HepG2 (cell line): ENCODE measurements around the gene PPM1H. TPM values are rescaled to one million over a fixed set of nuclear protein-coding genes. Genes with fewer than 3 reads are reported as not detected.
A peak's percentile ranks its signal among the peaks of the same experiment; 100 is the strongest.

ENCODE experiments used
- AKNA ChIP-seq: sonication (generic); formaldehyde crosslinking; IDR thresholded peaks from 2 replicates; pipeline ENCODE4 v1.4.0; 2020; ENCODE audit warnings: missing genetic modification reagents, borderline replicate concordance
- CEBPZ ChIP-seq: IDR thresholded peaks from 2 replicates; pipeline ENCODE4 v1.6.1; 2012; ENCODE audit warnings: low read length, improper control_type of control experiment
- GABPA ChIP-seq, 2 experiments: IDR thresholded peaks; 2 replicates each; pipeline ENCODE4 v1.6.1; 2011 to 2016; ENCODE audit warnings: low read depth in 2 of 2, low read length in 1 of 2, missing biosample characterization in 1 of 2, missing genetic modification characterization in 1 of 2
- MAFK ChIP-seq, 2 experiments: IDR thresholded peaks in 1 of 2; conservative IDR thresholded peaks in 1 of 2; 2 replicates each; pipeline ENCODE4 v1.6.1; 2011; ENCODE audit warnings: improper control_type of control experiment in 2 of 2, low read length in 2 of 2
- MED13 ChIP-seq: sonication (generic); formaldehyde crosslinking; IDR thresholded peaks from 2 replicates; pipeline ENCODE4 v1.5.0; 2020; ENCODE audit warnings: missing genetic modification reagents
- TBP ChIP-seq: sonication (generic); formaldehyde crosslinking; IDR thresholded peaks from 2 replicates; pipeline ENCODE4 v1.5.0; 2020; ENCODE audit warnings: missing genetic modification reagents
- ZNF503 ChIP-seq: sonication (generic); formaldehyde crosslinking; IDR thresholded peaks from 2 replicates; pipeline ENCODE4 v1.4.0; 2020; ENCODE audit warnings: missing genetic modification reagents
- polyA plus RNA-seq, 8 experiments: library from polyadenylated mRNA; depleted of rRNA in 3 of 8; stranded (reverse) in 7 of 8; unstranded in 1 of 8; fragments of >200 nt; fragmentation: Illumina TruSeq in 4 of 8; extraction: Trizol in 4 of 8; gene quantifications; 2 replicates each; pipeline versions ENCODE4 v1.2.1 to v1.2.3, GENCODE V29; 2011 to 2016; ENCODE audit warnings: low read depth in 4 of 8, missing spikeins in 1 of 8, mixed read lengths in 1 of 8; ENCODE audit not compliant: insufficient read depth in 1 of 8
- total RNA-seq, 5 experiments: library from RNA; depleted of rRNA; stranded (reverse); fragments of >200 nt; fragmentation: Illumina TruSeq; extraction: Trizol; gene quantifications; 2 replicates each; pipeline ENCODE4 v1.2.3, GENCODE V29; 2016; ENCODE audit warnings: low read depth in 1 of 5
- TF ChIP-seq, protein P1 (sequence below): sonication (generic); formaldehyde crosslinking; IDR thresholded peaks from 2 replicates; pipeline ENCODE4 v1.4.0; 2020; ENCODE audit warnings: missing genetic modification reagents
- TF ChIP-seq, protein P2 (sequence below): IDR thresholded peaks from 2 replicates; pipeline ENCODE4 v1.6.1; 2016; ENCODE audit warnings: low read depth, borderline replicate concordance
- TF ChIP-seq, protein P3 (sequence below): conservative IDR thresholded peaks from 2 replicates; pipeline ENCODE4 v1.6.1; 2018; ENCODE audit warnings: missing genetic modification reagents
- TF ChIP-seq, protein P4 (sequence below), 2 experiments: fragments of 450-650 bp in 1 of 2; sonication (generic) in 1 of 2; formaldehyde crosslinking; IDR thresholded peaks; 2 replicates each; pipeline versions ENCODE4 v1.5.0 to v1.8.0; 2020 to 2022; ENCODE audit warnings: mild to moderate bottlenecking in 1 of 2, missing genetic modification reagents in 1 of 2

Gene PPM1H
- total and polyA plus RNA-seq, 2 of the 13 experiments (the other 11 are each of a cell fraction or from before 2014, with no cell fraction given), result 29.1 to 38.1 TPM

DNA sequence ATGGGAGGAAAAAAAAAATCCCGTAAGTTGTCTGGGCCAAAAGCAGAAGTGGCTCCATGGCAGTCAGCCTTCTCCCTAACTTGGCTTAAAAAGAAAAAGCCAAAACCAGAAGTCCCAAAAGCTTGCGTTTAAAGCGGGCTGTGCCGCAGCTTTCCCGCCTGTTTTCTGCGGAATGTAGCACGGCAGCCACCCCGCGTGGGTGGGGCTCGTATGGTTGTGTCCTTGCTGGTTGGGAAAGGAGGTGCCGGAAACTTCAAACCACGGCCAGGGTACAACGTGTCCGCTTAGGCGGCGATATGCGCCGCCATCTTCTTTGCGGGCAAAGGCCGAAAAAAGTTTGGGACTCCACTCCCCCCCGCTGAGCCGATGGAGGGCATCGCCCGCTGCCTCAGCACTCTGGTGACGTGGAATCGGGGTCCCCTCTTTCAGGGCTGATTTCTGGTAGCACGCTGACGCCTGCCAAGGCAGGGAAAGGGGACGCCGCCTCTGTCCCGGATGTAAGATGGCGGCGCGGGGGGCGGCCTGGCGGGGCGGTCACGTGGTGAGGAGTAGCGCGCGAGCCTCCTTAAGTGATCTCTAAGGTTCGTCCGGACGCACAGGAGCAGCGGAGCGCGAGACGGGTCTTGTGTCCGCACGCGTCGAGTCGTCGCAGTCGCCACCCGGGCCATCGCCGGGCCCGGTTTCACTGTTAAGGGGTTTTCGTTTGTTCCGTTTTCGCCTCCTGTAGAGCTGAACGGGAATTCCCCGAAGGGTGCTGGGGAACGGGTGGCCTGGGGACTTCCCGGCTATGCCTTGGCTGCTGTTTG, 332.5 kb downstream of the PPM1H start (continued):
- no peak; the same call in 1 of the 2 replicates for TF ChIP-seq ZNF503
- TF ChIP-seq, protein P1, sequence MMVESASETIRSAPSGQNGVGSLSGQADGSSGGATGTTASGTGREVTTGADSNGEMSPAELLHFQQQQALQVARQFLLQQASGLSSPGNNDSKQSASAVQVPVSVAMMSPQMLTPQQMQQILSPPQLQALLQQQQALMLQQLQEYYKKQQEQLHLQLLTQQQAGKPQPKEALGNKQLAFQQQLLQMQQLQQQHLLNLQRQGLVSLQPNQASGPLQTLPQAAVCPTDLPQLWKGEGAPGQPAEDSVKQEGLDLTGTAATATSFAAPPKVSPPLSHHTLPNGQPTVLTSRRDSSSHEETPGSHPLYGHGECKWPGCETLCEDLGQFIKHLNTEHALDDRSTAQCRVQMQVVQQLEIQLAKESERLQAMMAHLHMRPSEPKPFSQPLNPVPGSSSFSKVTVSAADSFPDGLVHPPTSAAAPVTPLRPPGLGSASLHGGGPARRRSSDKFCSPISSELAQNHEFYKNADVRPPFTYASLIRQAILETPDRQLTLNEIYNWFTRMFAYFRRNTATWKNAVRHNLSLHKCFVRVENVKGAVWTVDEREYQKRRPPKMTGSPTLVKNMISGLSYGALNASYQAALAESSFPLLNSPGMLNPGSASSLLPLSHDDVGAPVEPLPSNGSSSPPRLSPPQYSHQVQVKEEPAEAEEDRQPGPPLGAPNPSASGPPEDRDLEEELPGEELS (CRISPR knock-in tag), result peak; percentile 34; the same call in 1 of the 2 replicates
- TF ChIP-seq MED13 (CRISPR knock-in tag), result peak; percentile 20; the same call in 1 of the 2 replicates
- no peak for TF ChIP-seq CEBPZ
- TF ChIP-seq, protein P2, sequence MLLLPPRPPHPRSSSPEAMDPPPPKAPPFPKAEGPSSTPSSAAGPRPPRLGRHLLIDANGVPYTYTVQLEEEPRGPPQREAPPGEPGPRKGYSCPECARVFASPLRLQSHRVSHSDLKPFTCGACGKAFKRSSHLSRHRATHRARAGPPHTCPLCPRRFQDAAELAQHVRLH (CRISPR knock-in tag), result 0 out of 2 replicates have a peak, but pooled peaks have one; percentile 17
- TF ChIP-seq AKNA (CRISPR knock-in tag), result no peak; the same call in none of the 2 replicates
- TF ChIP-seq TBP (CRISPR knock-in tag), result no peak
- TF ChIP-seq, protein P3, sequence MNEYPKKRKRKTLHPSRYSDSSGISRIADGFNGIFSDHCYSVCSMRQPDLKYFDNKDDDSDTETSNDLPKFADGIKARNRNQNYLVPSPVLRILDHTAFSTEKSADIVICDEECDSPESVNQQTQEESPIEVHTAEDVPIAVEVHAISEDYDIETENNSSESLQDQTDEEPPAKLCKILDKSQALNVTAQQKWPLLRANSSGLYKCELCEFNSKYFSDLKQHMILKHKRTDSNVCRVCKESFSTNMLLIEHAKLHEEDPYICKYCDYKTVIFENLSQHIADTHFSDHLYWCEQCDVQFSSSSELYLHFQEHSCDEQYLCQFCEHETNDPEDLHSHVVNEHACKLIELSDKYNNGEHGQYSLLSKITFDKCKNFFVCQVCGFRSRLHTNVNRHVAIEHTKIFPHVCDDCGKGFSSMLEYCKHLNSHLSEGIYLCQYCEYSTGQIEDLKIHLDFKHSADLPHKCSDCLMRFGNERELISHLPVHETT, result peak; percentile 52
- TF ChIP-seq MAFK (conservative IDR thresholded peaks at IDR 0.05 in 1 of 2, IDR thresholded peaks at IDR 0.05 in 1 of 2; ENCODE audit: low read length in 2 of 2), result no peak
- TF ChIP-seq GABPA (IDR thresholded peaks at IDR 0.05; ENCODE audit: low read depth, low read length), result no peak
- peak; percentile 68 for TF ChIP-seq GABPA (CRISPR knock-in tag; IDR thresholded peaks at IDR 0.05; ENCODE audit: low read depth)
- TF ChIP-seq, protein P4, sequence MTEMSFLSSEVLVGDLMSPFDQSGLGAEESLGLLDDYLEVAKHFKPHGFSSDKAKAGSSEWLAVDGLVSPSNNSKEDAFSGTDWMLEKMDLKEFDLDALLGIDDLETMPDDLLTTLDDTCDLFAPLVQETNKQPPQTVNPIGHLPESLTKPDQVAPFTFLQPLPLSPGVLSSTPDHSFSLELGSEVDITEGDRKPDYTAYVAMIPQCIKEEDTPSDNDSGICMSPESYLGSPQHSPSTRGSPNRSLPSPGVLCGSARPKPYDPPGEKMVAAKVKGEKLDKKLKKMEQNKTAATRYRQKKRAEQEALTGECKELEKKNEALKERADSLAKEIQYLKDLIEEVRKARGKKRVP (CRISPR knock-in tag; IDR thresholded peaks at IDR 0.05), result 0 out of 4 replicates have a peak, but pooled peaks of 1 of the 2 experiments have one; percentile 17
